Cardiac muscle cell (in vitro differentiated cells and primary cell): Measurements from ENCODE around the gene PNPT1. TPM values are rescaled to one million over a fixed set of nuclear protein-coding genes. Genes with fewer than 3 reads are reported as not detected.

ENCODE experiments used
- DNase-seq, 2 donors: peaks; one replicate each; pipeline versions ENCODE4 v3.0.0 to v3.0.0-alpha.2; 2010 to 2017; ENCODE audit warnings: low read depth in 1 of 2, low spot score in 1 of 2
- H3K27ac ChIP-seq: fragments of 200-600 bp; sonication (generic); 2 replicates; pipeline ENCODE4 v1.5.1; 2016
- H3K27me3 ChIP-seq: fragments of 200-600 bp; sonication (generic); 2 replicates; pipeline ENCODE4 v1.6.0; 2016; ENCODE audit warnings: control low read depth
- H3K36me3 ChIP-seq: fragments of 200-600 bp; sonication (generic); 2 replicates; pipeline ENCODE4 v1.5.1; 2016; ENCODE audit warnings: control low read depth
- H3K4me1 ChIP-seq: fragments of 200-600 bp; sonication (generic); 2 replicates; pipeline ENCODE4 v1.8.1; 2017; ENCODE audit warnings: low read depth, mild to moderate bottlenecking, mixed run types
- H3K4me3 ChIP-seq: fragments of 200-600 bp; sonication (generic); 2 replicates; pipeline ENCODE4 v1.5.1; 2016; ENCODE audit warnings: mild to moderate bottlenecking
- H3K9me3 ChIP-seq: fragments of 200-600 bp; sonication (generic); 2 replicates; pipeline ENCODE4 v1.5.1; 2017; ENCODE audit warnings: low read depth, mild to moderate bottlenecking, control low read depth
- polyA plus RNA-seq: library from polyadenylated mRNA; unstranded; fragments of >200 nt; fragmentation: Nextera tagmentation; extraction: Ambion mirVana; gene quantifications from 2 replicates; pipeline ENCODE4 v1.2.1, GENCODE V29; 2016
- total RNA-seq: library from RNA; depleted of rRNA; stranded (reverse); fragments of >200 nt; gene quantifications from 2 replicates; pipeline ENCODE4 v1.2.3, GENCODE V29; 2016
- TF ChIP-seq, protein P1 (sequence below): IDR thresholded peaks from 2 replicates; pipeline ENCODE4 v1.5.1; 2012; ENCODE audit warnings: low read depth, mild to moderate bottlenecking, low read length

The PNPT1 gene
- total and polyA plus RNA-seq, 2 experiments from 2014 or later = 8.8 to 18.1 TPM

DNA sequence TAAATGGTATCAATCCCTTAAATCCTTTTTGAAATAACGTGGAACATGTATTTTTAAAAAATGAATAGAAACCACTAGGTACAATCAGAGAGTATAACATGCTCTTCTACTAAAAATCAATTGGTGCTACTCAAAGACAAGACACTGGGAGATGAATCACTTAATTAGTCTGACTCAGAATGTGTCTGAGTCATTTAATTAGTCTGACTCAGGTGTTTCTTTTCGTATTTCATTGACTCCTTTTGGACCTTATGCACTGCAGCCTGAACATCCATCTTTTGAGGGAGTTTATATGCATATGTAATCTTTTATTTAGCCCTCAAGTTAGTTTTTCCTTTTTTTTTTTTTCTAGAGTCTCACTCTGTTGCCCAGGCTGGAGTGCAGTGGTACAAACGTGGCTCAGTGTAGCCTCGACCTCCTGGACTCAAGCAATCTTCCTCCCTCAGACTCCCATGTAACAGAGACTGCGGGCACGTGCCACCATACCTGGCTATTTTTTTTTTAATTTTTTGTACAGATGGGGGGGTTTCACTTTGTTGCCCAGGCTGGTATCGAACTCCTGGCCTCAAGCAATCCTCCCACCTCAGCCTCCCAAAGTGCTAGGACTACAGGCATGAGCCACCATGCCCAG is 102.7 kb downstream of the PNPT1 start:
- H3K36me3 ChIP-seq = peaks cover 20% of the 10 kb centered on the region
- H3K4me1 ChIP-seq = no peaks in the 10 kb centered on the region
- no peak overlapping the region for H3K4me3 ChIP-seq
- TF ChIP-seq, protein P1, sequence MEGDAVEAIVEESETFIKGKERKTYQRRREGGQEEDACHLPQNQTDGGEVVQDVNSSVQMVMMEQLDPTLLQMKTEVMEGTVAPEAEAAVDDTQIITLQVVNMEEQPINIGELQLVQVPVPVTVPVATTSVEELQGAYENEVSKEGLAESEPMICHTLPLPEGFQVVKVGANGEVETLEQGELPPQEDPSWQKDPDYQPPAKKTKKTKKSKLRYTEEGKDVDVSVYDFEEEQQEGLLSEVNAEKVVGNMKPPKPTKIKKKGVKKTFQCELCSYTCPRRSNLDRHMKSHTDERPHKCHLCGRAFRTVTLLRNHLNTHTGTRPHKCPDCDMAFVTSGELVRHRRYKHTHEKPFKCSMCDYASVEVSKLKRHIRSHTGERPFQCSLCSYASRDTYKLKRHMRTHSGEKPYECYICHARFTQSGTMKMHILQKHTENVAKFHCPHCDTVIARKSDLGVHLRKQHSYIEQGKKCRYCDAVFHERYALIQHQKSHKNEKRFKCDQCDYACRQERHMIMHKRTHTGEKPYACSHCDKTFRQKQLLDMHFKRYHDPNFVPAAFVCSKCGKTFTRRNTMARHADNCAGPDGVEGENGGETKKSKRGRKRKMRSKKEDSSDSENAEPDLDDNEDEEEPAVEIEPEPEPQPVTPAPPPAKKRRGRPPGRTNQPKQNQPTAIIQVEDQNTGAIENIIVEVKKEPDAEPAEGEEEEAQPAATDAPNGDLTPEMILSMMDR = no peak
- H3K27me3 ChIP-seq = no peaks in the 10 kb centered on the region
- no peak overlapping the region for H3K27ac ChIP-seq
- no peak for DNase-seq
- no peaks in the 10 kb centered on the region for H3K9me3 ChIP-seq

- Histone ChIP-seq H3K27me3 (no peaks in the 10 kb centered on the region), H3K4me3 (no peak overlapping the region), H3K27ac (no peak overlapping the region), H3K36me3 (peaks cover 33% of the 10 kb centered on the region), H3K4me1 (no peaks in the 10 kb centered on the region), H3K9me3 (no peaks in the 10 kb centered on the region)
- DNase-seq = peak in 1 of 2 donors; percentile 81
- TF ChIP-seq, protein P1 = no peak
Measured at GRCh38 chr2:55585451-55586080, 108.1 kb downstream of the PNPT1 start.

Other genes with a start within 250 kb of the PNPT1 start
- gene CFAP36, start 174.1 kb downstream of the PNPT1 start, total RNA-seq = 13.2 TPM in 2 replicates
- gene CFAP36, start 174.1 kb downstream of the PNPT1 start, polyA plus RNA-seq = 39.8 and 44.9 TPM in 2 replicates
- gene PPP4R3B, start 76.2 kb downstream of the PNPT1 start, total RNA-seq = 19.5 and 31.1 TPM in 2 replicates
- gene PPP4R3B, start 76.2 kb downstream of the PNPT1 start, polyA plus RNA-seq = 24.2 and 30.7 TPM in 2 replicates
- gene EFEMP1, start 229.9 kb upstream of the PNPT1 start, total RNA-seq = 0.66 and 1.9 TPM in 2 replicates
- gene EFEMP1, start 229.9 kb upstream of the PNPT1 start, polyA plus RNA-seq = 0.35 and 2.4 TPM in 2 replicates